HG03442 (cell line): Measurements from ENCODE around the gene ADCY5.

Source experiments
- ATAC-seq: cut with Tn5 transposase; IDR thresholded peaks from one replicate; pipeline ENCODE4 v1.9.1; 2021; ENCODE audit warnings: mild to moderate bottlenecking, moderate library complexity; ENCODE audit not compliant: unreplicated experiment

ADCY5 gene

GRCh38 chr3:123389628-123389918 is 59.3 kb downstream of the ADCY5 start:
- ATAC-seq, result no peak

- ATAC-seq, result no peak
These were observed 59.9 kb downstream of the ADCY5 start for GRCh38 chr3:123388811-123389627.

DNA sequence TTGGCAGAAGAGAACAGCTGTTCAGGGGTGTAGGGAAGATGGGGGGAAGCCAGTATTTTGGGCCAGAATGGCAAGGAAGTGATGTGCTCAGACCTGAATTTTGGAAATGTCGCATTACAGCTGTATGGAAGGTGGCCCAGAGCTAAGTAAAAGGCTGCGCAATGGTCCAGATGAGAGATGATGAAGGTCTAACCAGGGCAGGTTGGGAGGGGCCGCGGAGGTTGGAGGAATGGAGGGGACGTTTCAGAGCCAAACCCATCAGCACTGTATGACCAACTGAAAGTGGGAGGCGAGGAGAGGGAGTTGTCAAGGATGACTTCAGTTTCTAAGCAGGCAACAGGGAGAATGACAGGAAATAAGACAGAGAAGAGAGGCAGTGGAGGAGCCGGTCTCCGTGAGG is 60.8 kb downstream of the ADCY5 start:
- ATAC-seq, result no peak

- no peak for ATAC-seq
These were observed 61.4 kb downstream of the ADCY5 start for GRCh38 chr3:123387532-123387931.

- no peak for ATAC-seq
These were observed 62.3 kb downstream of the ADCY5 start for GRCh38 chr3:123386477-123387040.

GRCh38 chr3:123385981-123386380 is 62.9 kb downstream of the ADCY5 start:
- no peak for ATAC-seq

- ATAC-seq, result no peak
These were observed 63.4 kb downstream of the ADCY5 start for GRCh38 chr3:123385499-123385898.

DNA sequence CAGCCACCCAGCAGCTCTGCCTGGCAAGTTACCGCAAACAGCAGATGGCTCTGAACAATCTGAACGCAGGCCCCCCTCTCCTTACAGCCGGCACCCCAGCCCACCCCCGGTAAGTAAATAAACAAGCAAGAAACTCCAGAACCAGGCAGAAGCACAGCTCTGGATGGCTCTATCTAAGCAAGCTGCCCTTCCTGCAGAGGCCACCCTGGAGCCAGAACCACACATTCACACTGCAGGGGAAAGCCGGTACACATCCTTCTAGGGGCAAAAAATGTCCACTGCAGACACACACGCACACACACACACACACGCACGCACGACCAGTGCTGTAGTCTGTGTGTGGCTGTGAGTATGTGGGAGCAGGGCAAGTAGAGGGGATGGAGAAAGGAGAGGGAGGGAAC is 63.9 kb downstream of the ADCY5 start:
- no peak for ATAC-seq

DNA sequence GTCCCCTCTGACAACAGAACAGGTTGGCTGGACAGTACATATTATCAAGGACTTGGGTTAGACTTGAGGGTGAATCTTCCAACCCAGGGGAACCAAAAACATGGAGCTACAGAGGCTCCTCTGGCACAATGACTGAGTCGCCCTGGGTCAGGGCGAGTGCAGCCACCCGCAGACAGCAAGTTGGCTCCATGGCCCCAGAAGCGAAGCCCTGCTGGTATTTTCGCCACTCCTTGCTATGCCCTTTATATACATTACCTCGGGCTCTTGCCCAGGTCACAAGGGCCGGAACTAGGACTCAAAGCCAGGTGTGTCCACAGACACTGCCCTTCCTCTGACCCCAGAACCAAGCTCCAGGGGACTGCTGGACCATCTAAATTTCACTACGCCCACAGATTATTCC is 64.6 kb downstream of the ADCY5 start:
- no peak for ATAC-seq

DNA sequence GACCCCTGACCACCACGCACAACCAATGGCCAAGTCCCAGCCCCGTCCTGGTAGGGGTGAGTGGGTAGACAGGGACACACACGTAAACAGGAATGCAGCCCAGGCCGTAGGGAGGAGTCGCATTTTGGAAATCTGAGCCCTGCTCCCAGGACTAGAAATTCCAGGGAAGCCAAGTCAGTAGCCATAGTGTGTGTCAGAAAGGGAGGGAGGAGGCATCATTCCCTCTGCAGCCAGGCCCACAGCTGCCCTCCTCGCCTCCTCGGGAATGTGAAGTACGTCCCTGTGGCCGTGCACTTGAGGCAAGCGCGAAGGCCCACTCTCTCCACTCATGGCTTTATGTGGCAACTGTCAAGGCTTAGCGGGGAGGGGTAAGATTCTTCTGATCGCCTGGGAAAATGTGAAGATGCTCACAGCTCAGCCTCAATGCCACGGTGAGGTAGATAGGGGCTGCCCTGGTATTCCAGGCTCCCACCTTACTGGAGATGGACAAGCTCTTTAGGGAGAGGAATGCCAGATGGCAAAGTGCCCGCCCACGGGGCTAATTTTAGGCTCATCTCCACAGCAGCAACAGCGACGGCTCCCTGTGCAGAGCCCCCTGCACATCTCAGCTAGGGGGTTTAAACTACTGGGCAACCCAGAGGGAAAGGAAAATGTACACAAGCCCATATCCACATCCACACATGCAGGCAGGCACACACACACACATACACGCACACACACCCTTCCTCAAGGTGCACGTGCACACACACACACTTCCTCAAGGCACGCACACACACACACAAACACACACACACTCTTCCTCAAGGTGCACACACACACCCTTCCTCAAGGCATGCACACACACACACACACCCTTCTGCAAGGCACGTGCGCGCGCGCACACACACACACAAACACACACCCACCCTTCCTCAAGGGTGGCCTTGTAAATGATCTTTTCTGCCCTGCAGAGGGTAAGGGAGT is 65.5 kb downstream of the ADCY5 start:
- no peak for ATAC-seq

DNA sequence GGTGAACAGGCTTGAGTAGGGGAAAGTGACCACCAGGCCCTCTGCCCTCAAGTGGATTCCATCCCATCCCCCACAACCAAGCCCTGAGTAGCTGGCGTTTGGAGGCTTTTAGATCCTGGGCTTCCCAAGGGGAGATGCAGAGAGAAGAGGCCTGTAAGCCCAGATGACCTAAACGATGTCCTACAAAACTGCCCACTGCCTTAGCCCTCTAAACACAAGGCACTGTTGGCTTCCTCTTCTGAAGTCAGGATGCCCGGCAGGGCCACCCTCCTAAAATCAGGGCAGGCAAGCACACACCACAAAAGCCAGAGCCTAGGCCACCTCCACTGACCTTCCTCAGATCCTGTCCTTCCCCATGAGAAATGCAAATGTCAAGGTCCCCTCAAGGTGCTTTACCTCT is 68.6 kb downstream of the ADCY5 start:
- no peak for ATAC-seq

GRCh38 chr3:123379041-123379830 is 69.7 kb downstream of the ADCY5 start:
- ATAC-seq, result no peak

- no peak for ATAC-seq
These were observed 70.4 kb downstream of the ADCY5 start for GRCh38 chr3:123378409-123378915.

GRCh38 chr3:123377243-123377740 is 71.6 kb downstream of the ADCY5 start:
- no peak for ATAC-seq

- ATAC-seq, result no peak
These were observed 72.2 kb downstream of the ADCY5 start for GRCh38 chr3:123376451-123377242.

- ATAC-seq, result no peak
These were observed 73.6 kb downstream of the ADCY5 start for GRCh38 chr3:123375014-123375940.

DNA sequence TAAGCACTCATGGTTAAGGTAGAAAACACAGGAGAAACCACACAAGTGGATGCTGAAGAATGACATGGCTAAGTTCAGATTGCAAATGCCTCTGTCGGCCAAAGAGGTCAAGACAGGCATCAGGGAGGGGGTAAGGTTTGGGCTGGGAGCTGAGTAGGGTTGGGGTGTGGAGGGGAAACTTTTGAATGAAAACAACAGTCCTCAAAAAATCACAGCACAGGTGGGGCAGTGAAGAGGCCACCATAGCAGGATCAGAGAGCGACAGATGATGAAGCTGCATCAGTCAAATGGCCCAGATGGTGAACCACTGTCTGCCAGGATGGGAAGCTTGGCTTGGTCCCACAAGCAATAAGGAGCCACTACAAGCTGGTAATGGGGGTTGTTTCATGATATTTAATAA is 74.9 kb downstream of the ADCY5 start:
- no peak for ATAC-seq

GRCh38 chr3:123373474-123373987 is 75.4 kb downstream of the ADCY5 start:
- no peak for ATAC-seq
